AG09309 (cell line): ENCODE data around the gene EMC9.

ENCODE experiments used
- DNase-seq: peaks from one replicate; pipeline ENCODE4 v3.0.0-alpha.2; 2010; ENCODE audit warnings: low read depth
- H3K4me3 ChIP-seq: 2 replicates; pipeline ENCODE4 v1.5.1; 2011; ENCODE audit warnings: mild to moderate bottlenecking, low read depth, low read length, moderate library complexity; ENCODE audit not compliant: control insufficient read depth
- TF ChIP-seq, protein P1 (sequence below): IDR thresholded peaks from 2 replicates; pipeline ENCODE4 v1.5.1; 2011; ENCODE audit warnings: mild to moderate bottlenecking, low read depth, low read length, inconsistent platforms; ENCODE audit not compliant: insufficient read depth, control insufficient read depth; ENCODE audit errors: missing control alignments

EMC9 gene

DNA sequence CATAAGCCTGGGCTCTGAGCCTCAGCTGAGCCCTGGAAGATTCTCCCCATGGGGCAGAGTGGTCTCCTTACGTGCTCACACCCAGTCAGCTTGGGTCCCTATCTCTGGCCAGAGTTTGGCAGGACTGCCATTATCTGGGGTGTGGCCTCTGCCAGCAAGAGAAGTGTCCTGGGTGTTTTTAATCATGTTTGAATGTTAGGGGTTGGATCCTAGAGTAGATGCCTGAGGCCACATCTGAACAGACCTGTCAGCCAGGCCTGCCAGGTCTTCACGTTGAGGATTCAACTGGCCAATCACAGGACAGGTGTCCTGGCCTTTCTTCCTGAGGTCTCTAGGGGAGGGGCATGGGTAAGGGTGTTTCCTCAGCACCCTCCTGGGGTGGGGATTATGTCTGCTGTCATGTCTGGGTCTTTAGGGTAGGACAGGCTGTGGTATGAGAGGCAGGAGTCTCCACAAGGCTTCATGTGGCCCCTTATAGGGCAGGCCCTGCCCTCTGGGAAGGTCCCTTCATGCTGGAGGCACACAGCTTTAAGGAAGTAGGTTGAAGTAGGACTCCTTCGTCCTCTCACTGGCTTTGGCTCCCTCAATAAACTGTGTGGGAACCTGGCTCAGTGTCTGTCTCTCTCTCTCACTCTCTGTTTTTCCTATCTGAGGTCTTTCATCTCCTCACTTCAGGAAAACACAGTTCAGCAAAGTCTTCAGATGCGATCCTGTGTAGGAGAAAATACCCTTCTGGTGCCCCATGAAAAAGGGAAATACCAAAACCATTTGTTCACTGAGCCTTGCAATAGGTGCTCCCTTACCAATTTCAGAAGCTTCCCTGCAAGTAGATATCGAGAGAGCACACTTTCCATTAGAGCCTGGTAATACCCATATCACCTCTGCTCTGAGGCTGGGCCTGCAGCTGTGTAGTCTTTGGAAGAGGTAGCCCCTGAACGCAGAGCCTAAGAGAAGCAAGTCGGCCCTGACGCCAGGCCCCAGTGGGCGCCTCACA, 17.7 kb downstream of the EMC9 start:
- DNase-seq, result no peak
- H3K4me3 ChIP-seq, result no peak overlapping the region
- TF ChIP-seq, protein P1, sequence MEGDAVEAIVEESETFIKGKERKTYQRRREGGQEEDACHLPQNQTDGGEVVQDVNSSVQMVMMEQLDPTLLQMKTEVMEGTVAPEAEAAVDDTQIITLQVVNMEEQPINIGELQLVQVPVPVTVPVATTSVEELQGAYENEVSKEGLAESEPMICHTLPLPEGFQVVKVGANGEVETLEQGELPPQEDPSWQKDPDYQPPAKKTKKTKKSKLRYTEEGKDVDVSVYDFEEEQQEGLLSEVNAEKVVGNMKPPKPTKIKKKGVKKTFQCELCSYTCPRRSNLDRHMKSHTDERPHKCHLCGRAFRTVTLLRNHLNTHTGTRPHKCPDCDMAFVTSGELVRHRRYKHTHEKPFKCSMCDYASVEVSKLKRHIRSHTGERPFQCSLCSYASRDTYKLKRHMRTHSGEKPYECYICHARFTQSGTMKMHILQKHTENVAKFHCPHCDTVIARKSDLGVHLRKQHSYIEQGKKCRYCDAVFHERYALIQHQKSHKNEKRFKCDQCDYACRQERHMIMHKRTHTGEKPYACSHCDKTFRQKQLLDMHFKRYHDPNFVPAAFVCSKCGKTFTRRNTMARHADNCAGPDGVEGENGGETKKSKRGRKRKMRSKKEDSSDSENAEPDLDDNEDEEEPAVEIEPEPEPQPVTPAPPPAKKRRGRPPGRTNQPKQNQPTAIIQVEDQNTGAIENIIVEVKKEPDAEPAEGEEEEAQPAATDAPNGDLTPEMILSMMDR, result no peak

DNA sequence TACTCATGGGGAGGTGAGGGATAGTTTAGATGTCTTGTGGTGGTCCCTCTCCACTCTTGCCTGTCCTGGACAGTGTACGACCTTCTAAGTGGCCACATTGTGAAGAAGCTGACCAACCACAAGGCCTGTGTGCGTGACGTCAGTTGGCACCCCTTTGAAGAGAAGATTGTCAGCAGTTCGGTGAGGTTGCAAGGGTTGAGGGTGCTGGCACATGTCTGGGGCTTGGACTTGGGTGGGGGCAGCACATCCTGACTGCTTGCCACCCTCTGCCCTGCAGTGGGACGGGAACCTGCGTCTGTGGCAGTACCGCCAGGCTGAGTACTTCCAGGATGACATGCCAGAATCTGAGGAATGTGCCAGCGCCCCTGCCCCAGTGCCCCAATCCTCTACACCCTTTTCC, 18.5 kb downstream of the EMC9 start:
- no peak overlapping the region for H3K4me3 ChIP-seq
- TF ChIP-seq, protein P1, result no peak
- no peak for DNase-seq

DNA sequence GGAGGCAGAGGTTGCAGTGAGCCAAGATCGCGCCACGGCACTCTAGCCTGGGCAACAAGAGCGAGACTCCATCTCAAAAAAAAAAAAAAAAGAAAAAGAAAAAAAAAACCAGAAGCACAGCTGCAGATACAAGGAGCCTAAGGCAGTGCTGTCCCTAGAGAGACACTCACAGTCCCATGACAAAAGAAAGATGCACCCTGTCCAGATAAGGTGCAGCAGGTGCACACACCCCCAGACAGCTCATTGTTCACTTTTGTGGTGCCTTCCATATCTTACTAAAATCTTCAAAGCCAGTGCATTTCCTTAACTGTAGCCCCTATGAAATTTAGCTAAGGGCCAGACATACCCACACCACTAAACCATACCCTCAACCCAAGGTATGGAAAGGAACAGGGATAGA, 19.0 kb downstream of the EMC9 start:
- no peak overlapping the region for H3K4me3 ChIP-seq
- DNase-seq, result no peak
- TF ChIP-seq, protein P1, result no peak

DNA sequence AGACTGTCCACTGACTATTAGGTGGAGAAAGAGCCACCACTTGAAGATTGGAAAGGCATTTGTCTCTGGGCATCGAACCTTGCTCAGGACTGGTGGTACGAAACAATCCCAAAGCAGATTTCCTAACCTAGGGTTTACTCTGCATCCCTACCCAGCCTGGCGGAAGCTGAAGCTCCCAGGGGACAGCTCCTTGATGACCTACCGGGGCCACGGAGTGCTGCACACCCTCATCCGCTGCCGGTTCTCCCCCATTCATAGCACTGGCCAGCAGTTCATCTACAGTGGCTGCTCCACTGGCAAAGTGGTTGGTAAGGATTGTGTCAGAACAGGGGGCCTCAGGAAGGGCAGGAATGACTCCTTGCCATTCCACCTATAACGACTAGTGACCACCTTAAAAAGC, 20.2 kb downstream of the EMC9 start:
- H3K4me3 ChIP-seq, result no peak overlapping the region
- no peak for DNase-seq
- TF ChIP-seq, protein P1, result no peak

DNA sequence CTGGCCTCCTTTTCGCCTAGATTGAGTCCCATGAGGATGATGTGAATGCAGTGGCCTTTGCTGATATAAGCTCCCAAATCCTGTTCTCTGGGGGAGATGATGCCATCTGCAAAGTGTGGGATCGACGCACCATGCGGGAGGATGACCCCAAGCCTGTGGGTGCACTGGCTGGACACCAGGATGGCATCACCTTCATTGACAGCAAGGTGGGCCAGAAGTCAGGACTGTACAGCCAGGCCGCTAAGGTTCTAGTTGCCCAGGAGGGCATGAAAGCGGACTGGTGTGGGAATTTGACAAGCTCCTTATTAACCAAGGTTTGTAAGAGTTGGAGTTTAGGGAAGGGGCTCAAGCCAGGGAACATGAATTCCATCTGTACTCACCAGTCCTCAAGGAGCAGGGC, 21.7 kb downstream of the EMC9 start:
- DNase-seq, result no peak
- TF ChIP-seq, protein P1, result no peak
- H3K4me3 ChIP-seq, result no peak overlapping the region

DNA sequence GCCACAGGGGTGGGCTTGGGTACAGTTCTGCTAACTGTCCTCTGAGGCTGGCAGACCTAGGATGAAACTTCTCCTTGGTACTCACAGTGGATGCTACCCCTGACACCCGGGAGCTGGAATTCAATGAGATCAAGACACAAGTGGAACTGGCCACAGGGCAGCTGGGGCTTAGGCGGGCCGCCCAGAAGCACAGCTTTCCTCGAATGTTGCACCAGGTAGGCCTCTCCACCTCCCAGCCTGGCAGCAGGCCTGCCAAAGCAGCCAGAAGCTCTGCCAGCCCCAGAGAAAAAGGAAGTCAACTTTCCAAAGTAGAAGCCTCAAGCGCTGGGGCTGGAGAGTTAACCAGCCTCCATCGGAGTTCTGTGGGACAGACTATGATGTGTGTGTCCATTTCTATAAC, 24.2 kb downstream of the EMC9 start:
- TF ChIP-seq, protein P1, result no peak
- no peak overlapping the region for H3K4me3 ChIP-seq
- DNase-seq, result no peak
